ENCODE measurements around the gene RPUSD2. TPM values are rescaled to one million over a fixed set of nuclear protein-coding genes. Genes with fewer than 3 reads are reported as not detected.

Gene RPUSD2
- total RNA-seq, 1 donor from 2014 or later = 8.4 TPM

GRCh38 chr15:40618906-40619305 is 49.8 kb downstream of the RPUSD2 start:
- no peak for DNase-seq (ENCODE audit: low spot score)

- no peak for DNase-seq (ENCODE audit: low spot score)
These were observed 54.3 kb downstream of the RPUSD2 start for GRCh38 chr15:40623361-40623760.

Other genes with a start within 250 kb of the RPUSD2 start
- gene INAFM2, start 245.6 kb upstream of the RPUSD2 start, total RNA-seq = 26.2 TPM
- 56.5 TPM for gene CCDC9B, start 228.4 kb upstream of the RPUSD2 start, total RNA-seq
- gene PHGR1, start 218.3 kb upstream of the RPUSD2 start, total RNA-seq = not detected
- 0.60 TPM for gene DISP2, start 211.1 kb upstream of the RPUSD2 start, total RNA-seq
- 8.7 TPM for gene KNSTRN, start 186.6 kb upstream of the RPUSD2 start, total RNA-seq
- gene IVD, start 163.5 kb upstream of the RPUSD2 start, total RNA-seq = 109 TPM
- gene BAHD1, start 128.3 kb upstream of the RPUSD2 start, total RNA-seq = 29.0 TPM
- 18.0 TPM for gene CHST14, start 98.3 kb upstream of the RPUSD2 start, total RNA-seq
- gene CCDC32, start 4.3 kb upstream of the RPUSD2 start, total RNA-seq = 28.9 TPM
- gene KNL1, start 24.9 kb downstream of the RPUSD2 start, total RNA-seq = 1.2 TPM
- 0.68 TPM for gene RAD51, start 125.9 kb downstream of the RPUSD2 start, total RNA-seq
- 34.6 TPM for gene RMDN3, start 186.0 kb downstream of the RPUSD2 start, total RNA-seq
- gene GCHFR, start 194.8 kb downstream of the RPUSD2 start, total RNA-seq = 7.4 TPM
- 0.52 TPM for gene C15orf62, start 200.7 kb downstream of the RPUSD2 start, total RNA-seq
- 26.0 TPM for gene ZFYVE19, start 237.8 kb downstream of the RPUSD2 start, total RNA-seq
- 51.3 TPM for gene DNAJC17, start 238.2 kb downstream of the RPUSD2 start, total RNA-seq

Measured in ureter (tissue), 1 donor.